OCI-LY1 (cell line): Measurements from ENCODE around the gene VSTM4.

ENCODE experiments used
- EZH2 ChIP-seq: fragments of 200-600 bp; sonication (generic), shearing (Covaris generic); IDR thresholded peaks from 2 replicates; pipeline ENCODE4 v1.8.0; 2017; ENCODE audit warnings: borderline replicate concordance, mixed run types, mild to moderate bottlenecking, antibody characterized with exemption, low read length, moderate library complexity, mixed read lengths
- TF ChIP-seq, protein P1 (sequence below): fragments of 200-600 bp; sonication (generic), shearing (Covaris generic); IDR thresholded peaks from 2 replicates; pipeline ENCODE4 v1.5.1; 2017; ENCODE audit warnings: mild to moderate bottlenecking, antibody characterized with exemption, low read length, moderate library complexity, mixed read lengths

DNA sequence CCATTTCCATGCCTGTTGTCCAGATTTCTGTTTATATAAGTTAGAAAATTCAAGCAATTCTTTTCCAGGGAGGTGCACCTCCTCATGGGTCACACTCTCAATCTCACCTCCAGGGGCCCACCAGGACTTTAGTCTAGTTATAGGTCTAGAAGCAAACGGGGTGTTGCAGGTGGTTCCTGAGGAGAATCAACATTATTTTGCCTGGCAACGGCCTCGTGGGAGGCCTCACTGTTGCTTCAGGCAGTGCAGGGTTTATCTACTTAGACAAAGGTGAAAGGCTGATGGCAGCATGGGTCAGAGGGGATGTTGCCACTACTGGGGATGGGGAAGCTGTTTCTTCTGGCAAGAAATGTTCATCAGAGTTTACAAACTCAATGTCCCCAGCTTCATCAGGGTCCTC, 119.0 kb downstream of the VSTM4 start:
- TF ChIP-seq, protein P1, sequence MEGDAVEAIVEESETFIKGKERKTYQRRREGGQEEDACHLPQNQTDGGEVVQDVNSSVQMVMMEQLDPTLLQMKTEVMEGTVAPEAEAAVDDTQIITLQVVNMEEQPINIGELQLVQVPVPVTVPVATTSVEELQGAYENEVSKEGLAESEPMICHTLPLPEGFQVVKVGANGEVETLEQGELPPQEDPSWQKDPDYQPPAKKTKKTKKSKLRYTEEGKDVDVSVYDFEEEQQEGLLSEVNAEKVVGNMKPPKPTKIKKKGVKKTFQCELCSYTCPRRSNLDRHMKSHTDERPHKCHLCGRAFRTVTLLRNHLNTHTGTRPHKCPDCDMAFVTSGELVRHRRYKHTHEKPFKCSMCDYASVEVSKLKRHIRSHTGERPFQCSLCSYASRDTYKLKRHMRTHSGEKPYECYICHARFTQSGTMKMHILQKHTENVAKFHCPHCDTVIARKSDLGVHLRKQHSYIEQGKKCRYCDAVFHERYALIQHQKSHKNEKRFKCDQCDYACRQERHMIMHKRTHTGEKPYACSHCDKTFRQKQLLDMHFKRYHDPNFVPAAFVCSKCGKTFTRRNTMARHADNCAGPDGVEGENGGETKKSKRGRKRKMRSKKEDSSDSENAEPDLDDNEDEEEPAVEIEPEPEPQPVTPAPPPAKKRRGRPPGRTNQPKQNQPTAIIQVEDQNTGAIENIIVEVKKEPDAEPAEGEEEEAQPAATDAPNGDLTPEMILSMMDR: no peak
- TF ChIP-seq EZH2: no peak
